ENCODE measurements around the gene KRT6A. TPM values are rescaled to one million over a fixed set of nuclear protein-coding genes. Genes with fewer than 3 reads are reported as not detected.

The KRT6A gene
- total and polyA plus RNA-seq, 2 donors (not counting 1 experiment from before 2014, with no cell fraction given): not detected

DNA sequence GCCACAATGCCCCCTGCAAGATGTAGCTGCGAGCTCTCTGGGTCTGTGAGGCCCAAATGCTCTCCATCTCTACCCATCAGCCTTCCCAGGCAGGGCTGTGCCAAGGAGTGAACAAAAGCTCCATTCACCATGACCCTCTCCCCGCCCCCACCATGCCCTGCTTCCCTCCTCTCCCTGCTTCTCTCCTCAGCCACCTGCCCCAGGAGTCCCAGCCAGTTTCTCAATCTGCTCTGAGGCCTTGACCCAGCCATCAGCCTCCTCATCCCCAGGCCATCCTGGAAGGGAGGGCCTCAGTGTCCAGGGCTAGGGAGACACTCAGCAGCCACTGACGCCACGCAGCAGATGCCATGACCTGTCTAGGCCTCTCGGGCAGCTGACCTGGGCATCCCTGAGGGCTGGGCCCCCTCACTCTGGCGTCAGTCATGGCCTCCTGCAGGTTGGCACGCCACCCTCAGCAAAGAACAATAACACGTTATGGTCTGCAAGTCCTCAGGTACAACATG, 35.6 kb upstream of the KRT6A start:
- H3K4me2 ChIP-seq (replicated peaks; ENCODE audit: low read depth, low read length, poor library complexity, severe bottlenecking): no peak overlapping the region
- H3K27me3 ChIP-seq (replicated peaks in 1 of 4; ENCODE audit: control extremely low read depth in 1 of 4, control insufficient read depth in 3 of 4, insufficient read depth in 4 of 4, low read length in 3 of 4): no peaks in the 10 kb centered on the region
- no peak overlapping the region for H3K4me3 ChIP-seq (ENCODE audit: control extremely low read depth in 1 of 5, extremely low read depth in 1 of 5, insufficient read depth in 1 of 5, low read depth in 2 of 5, low read length in 4 of 5)
- Mint-ChIP-seq H3K4me1 (no peaks in the 10 kb centered on the region), H3K27me3 (no peaks in the 10 kb centered on the region), H3K27ac (no peak overlapping the region), H3K9me3 (ENCODE audit: insufficient read depth) (no peaks in the 10 kb centered on the region), H3K4me3 (no peak overlapping the region)
- CTCF ChIA-PET: no interaction called here
- no peak overlapping the region for H3K27ac ChIP-seq (ENCODE audit: low read length in 2 of 2)
- 84% methylated on average over 8 of the region's 8 CpGs for WGBS (ENCODE audit: insufficient coverage)
- DNase-seq (no peak), ATAC-seq (ENCODE audit: low read depth) (no peak)
- no peaks in the 10 kb centered on the region for H3K79me2 ChIP-seq (ENCODE audit: control insufficient read depth, insufficient read depth, low read length)
- intact Hi-C loops (cut with micrococcal nuclease): no loop called here
- H3K9ac ChIP-seq (ENCODE audit: low read length): no peak overlapping the region
- no peaks in the 10 kb centered on the region for H3K9me3 ChIP-seq (ENCODE audit: control extremely low read depth in 1 of 3, control insufficient read depth in 2 of 3, insufficient read depth in 1 of 3, low read length in 2 of 3)
- no peaks in the 10 kb centered on the region for H4K20me1 ChIP-seq (ENCODE audit: control insufficient read depth, insufficient read depth, low read length, poor library complexity, severe bottlenecking)
- POLR2A ChIA-PET: no interaction called here
- TF ChIP-seq, protein P1, sequence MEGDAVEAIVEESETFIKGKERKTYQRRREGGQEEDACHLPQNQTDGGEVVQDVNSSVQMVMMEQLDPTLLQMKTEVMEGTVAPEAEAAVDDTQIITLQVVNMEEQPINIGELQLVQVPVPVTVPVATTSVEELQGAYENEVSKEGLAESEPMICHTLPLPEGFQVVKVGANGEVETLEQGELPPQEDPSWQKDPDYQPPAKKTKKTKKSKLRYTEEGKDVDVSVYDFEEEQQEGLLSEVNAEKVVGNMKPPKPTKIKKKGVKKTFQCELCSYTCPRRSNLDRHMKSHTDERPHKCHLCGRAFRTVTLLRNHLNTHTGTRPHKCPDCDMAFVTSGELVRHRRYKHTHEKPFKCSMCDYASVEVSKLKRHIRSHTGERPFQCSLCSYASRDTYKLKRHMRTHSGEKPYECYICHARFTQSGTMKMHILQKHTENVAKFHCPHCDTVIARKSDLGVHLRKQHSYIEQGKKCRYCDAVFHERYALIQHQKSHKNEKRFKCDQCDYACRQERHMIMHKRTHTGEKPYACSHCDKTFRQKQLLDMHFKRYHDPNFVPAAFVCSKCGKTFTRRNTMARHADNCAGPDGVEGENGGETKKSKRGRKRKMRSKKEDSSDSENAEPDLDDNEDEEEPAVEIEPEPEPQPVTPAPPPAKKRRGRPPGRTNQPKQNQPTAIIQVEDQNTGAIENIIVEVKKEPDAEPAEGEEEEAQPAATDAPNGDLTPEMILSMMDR (IDR thresholded peaks at IDR 0.05): no peak
- no peaks in the 10 kb centered on the region for H3K36me3 ChIP-seq (replicated peaks in 1 of 2; ENCODE audit: control extremely low read depth in 1 of 2, control insufficient read depth in 1 of 2, extremely low read depth in 1 of 2, insufficient read depth in 2 of 2, low read length in 1 of 2)
- H2AFZ ChIP-seq (ENCODE audit: insufficient read depth, low read depth, low read length, poor library complexity, severe bottlenecking): no peak overlapping the region
- H3K4me1 ChIP-seq (ENCODE audit: control insufficient read depth in 2 of 2, insufficient read depth in 2 of 2, low read length in 2 of 2): no peaks in the 10 kb centered on the region

DNA sequence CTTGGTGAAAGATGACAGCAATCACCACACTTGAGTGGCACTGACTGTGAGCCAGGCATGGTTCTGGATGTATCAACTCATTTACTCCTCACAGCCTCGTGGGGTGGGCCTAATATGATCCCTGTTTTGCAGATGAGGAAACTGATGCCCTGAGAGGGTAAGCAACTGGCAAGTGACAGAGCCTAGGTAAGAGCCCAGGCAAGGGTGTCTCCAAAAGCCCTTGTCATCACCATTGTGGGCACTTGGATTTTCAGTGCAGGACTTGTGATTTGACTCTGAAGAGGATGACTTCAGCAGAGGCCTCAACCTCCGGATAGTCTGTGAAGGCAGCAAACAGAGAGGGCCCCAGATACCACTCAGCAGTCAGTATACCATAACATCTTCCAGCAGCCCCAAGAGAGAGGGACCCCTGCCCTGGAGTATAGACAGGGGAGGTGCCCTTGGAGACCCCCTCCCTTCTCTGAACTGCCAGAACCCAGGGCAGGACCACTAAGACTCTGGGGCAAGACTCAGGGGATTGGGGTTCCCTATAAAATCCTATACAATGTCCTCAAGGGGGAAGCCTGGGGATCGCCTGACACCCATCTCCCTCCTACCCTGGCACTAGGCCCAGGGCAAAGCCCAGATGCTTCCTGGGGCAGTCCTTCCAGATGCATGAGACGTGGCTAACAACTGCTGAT, 34.2 kb upstream of the KRT6A start:
- no peaks in the 10 kb centered on the region for H3K27me3 ChIP-seq (replicated peaks in 1 of 4; ENCODE audit: control extremely low read depth in 1 of 4, control insufficient read depth in 3 of 4, insufficient read depth in 4 of 4, low read length in 3 of 4)
- no peaks in the 10 kb centered on the region for H3K9me3 ChIP-seq (ENCODE audit: control extremely low read depth in 1 of 3, control insufficient read depth in 2 of 3, insufficient read depth in 1 of 3, low read length in 2 of 3)
- DNase-seq (no peak), ATAC-seq (ENCODE audit: low read depth) (no peak)
- ChIA-PET POLR2A (no interaction called here), CTCF (no interaction called here)
- H3K4me3 ChIP-seq (ENCODE audit: control extremely low read depth in 1 of 5, extremely low read depth in 1 of 5, insufficient read depth in 1 of 5, low read depth in 2 of 5, low read length in 4 of 5): no peak overlapping the region
- no peak overlapping the region for H3K9ac ChIP-seq (ENCODE audit: low read length)
- Mint-ChIP-seq H3K4me3 (no peak overlapping the region), H3K27me3 (no peaks in the 10 kb centered on the region), H3K9me3 (ENCODE audit: insufficient read depth) (no peaks in the 10 kb centered on the region), H3K4me1 (no peaks in the 10 kb centered on the region), H3K27ac (no peak overlapping the region)
- no peaks in the 10 kb centered on the region for H4K20me1 ChIP-seq (ENCODE audit: control insufficient read depth, insufficient read depth, low read length, poor library complexity, severe bottlenecking)
- no peak overlapping the region for H3K4me2 ChIP-seq (replicated peaks; ENCODE audit: low read depth, low read length, poor library complexity, severe bottlenecking)
- no peak overlapping the region for H3K27ac ChIP-seq (ENCODE audit: low read length in 2 of 2)
- no peak overlapping the region for H2AFZ ChIP-seq (ENCODE audit: insufficient read depth, low read depth, low read length, poor library complexity, severe bottlenecking)
- H3K36me3 ChIP-seq (replicated peaks in 1 of 2; ENCODE audit: control extremely low read depth in 1 of 2, control insufficient read depth in 1 of 2, extremely low read depth in 1 of 2, insufficient read depth in 2 of 2, low read length in 1 of 2): no peaks in the 10 kb centered on the region
- no peaks in the 10 kb centered on the region for H3K4me1 ChIP-seq (ENCODE audit: control insufficient read depth in 2 of 2, insufficient read depth in 2 of 2, low read length in 2 of 2)
- intact Hi-C loops (cut with micrococcal nuclease): no loop called here
- whole genome bisulfite sequencing (ENCODE audit: insufficient coverage): 69% methylated on average over 4 of the region's 4 CpGs
- no peaks in the 10 kb centered on the region for H3K79me2 ChIP-seq (ENCODE audit: control insufficient read depth, insufficient read depth, low read length)
- TF ChIP-seq, protein P1 (IDR thresholded peaks at IDR 0.05): no peak
- TF ChIP-seq EZH2 (IDR thresholded peaks at IDR 0.05; ENCODE audit: borderline replicate concordance, insufficient read depth, low read depth, low read length, poor library complexity, severe bottlenecking): no peak

Data from B cell (primary cell).